Measurements from ENCODE around the gene DDA1. TPM values are rescaled to one million over a fixed set of nuclear protein-coding genes. Genes with fewer than 3 reads are reported as not detected.

Gene DDA1
- total RNA-seq, 1 donor from 2014 or later, result 26.2 TPM

- no peak for DNase-seq (ENCODE audit: low read depth)
Observed at GRCh38 chr19:17328517-17329365, 19.4 kb downstream of the DDA1 start.

- DNase-seq (ENCODE audit: low read depth), result no peak
Observed at GRCh38 chr19:17329366-17330261, 20.3 kb downstream of the DDA1 start.

- no peak for DNase-seq (ENCODE audit: low read depth)
Observed at GRCh38 chr19:17330262-17331044, 21.1 kb downstream of the DDA1 start.

GRCh38 chr19:17331045-17331558 lies 21.7 kb downstream of the DDA1 start:
- DNase-seq (ENCODE audit: low read depth), result no peak

- no peak for DNase-seq (ENCODE audit: low read depth)
Observed at GRCh38 chr19:17332360-17332676, 23.0 kb downstream of the DDA1 start.

- DNase-seq (ENCODE audit: low read depth), result no peak
Observed at GRCh38 chr19:17332677-17333581, 23.6 kb downstream of the DDA1 start.

GRCh38 chr19:17333611-17334413 lies 24.4 kb downstream of the DDA1 start:
- peak; percentile 32 for DNase-seq (ENCODE audit: low read depth)

- DNase-seq (ENCODE audit: low read depth), result peak; percentile 99
Observed at GRCh38 chr19:17334414-17335409, 25.3 kb downstream of the DDA1 start, which contains the start of gene ANO8. TSS of gene ANO8 (minus strand) at chr19:17334855. CDS start at chr19:17334670, 185 bp downstream.

GRCh38 chr19:17335575-17335974 lies 26.2 kb downstream of the DDA1 start:
- DNase-seq (ENCODE audit: low read depth), result no peak

GRCh38 chr19:17336872-17337674 lies 27.7 kb downstream of the DDA1 start, which contains the start of gene GTPBP3:
TSS of gene GTPBP3 (plus strand) at chr19:17337553. CDS start at chr19:17337612, 59 bp downstream.
- DNase-seq (ENCODE audit: low read depth), result peak; percentile 99

- DNase-seq (ENCODE audit: low read depth), result no peak
Observed at GRCh38 chr19:17337675-17338432, 28.5 kb downstream of the DDA1 start.

GRCh38 chr19:17338433-17339078 lies 29.2 kb downstream of the DDA1 start:
- DNase-seq (ENCODE audit: low read depth), result no peak

- no peak for DNase-seq (ENCODE audit: low read depth)
Observed at GRCh38 chr19:17339088-17339741, 29.9 kb downstream of the DDA1 start.

- DNase-seq (ENCODE audit: low read depth), result no peak
Observed at GRCh38 chr19:17340302-17340870, 31.0 kb downstream of the DDA1 start.

- DNase-seq (ENCODE audit: low read depth), result no peak
Observed at GRCh38 chr19:17340871-17341357, 31.6 kb downstream of the DDA1 start.

Measured in myocyte (in vitro differentiated cells).